Measurements from ENCODE around the gene MAP3K2. TPM values are rescaled to one million over a fixed set of nuclear protein-coding genes. Genes with fewer than 3 reads are reported as not detected.

MAP3K2 gene
- total and polyA plus RNA-seq, 2 of the 8 experiments (the other 6 are each of a cell fraction or from before 2014, with no cell fraction given), result 2.0 to 23.2 TPM

- no peaks in the 10 kb centered on the region for H3K4me1 ChIP-seq (replicated peaks in 1 of 4; ENCODE audit: control insufficient read depth in 3 of 4, insufficient read depth in 4 of 4, low read length in 3 of 4)
- no peaks in the 10 kb centered on the region for H3K79me1 ChIP-seq (ENCODE audit: low read depth, low read length)
- peaks cover 0 to 35% (median 7%) of the 10 kb centered on the region in 4 experiments; a peak in 6 of 8 replicates for H3K36me3 ChIP-seq (ENCODE audit: control insufficient read depth in 2 of 4, insufficient read depth in 4 of 4, low read length in 3 of 4)
- DNase-seq (ENCODE audit: low read depth in 1 of 2, low spot score in 2 of 2) (no peak), FAIRE-seq (no peak)
- H3K27ac ChIP-seq (ENCODE audit: low read depth, low read length), result no peak overlapping the region
- no peaks in the 10 kb centered on the region for H3K9me3 ChIP-seq (ENCODE audit: insufficient read depth in 2 of 2, low read depth in 1 of 2, low read length in 1 of 2)
- H3K23me2 ChIP-seq (ENCODE audit: low read depth, low read length), result no peaks in the 10 kb centered on the region
- TF ChIP-seq CTCF (IDR thresholded peaks at IDR 0.05; ENCODE audit: control extremely low read depth in 1 of 3, insufficient read depth in 1 of 3, low read depth in 1 of 3, low read length in 3 of 3), result no peak
- ChIA-PET CTCF (ENCODE audit: partially characterized antibody) (interaction anchor here (2.4 to 3.0 kb wide), 2 partner anchors 10 to 139 kb away, joined by 9 read pairs; no protein-coding TSS in a partner anchor), POLR2A (ENCODE audit: partially characterized antibody) (no interaction called here)
- no peak overlapping the region for H2AFZ ChIP-seq (ENCODE audit: low read length)
- H2BK120ac ChIP-seq (replicated peaks; ENCODE audit: low read depth, low read length), result no peak overlapping the region
- 91% methylated on average over 7 of the region's 7 CpGs; no CpG with 5 or more reads in 1 of the 2 experiments for WGBS, 2 experiments (ENCODE audit: extremely low coverage in 1 of 2, insufficient coverage in 1 of 2, insufficient read length in 1 of 2, insufficient replicate concordance in 2 of 2, low coverage in 1 of 2, low lambda C conversion rate in 2 of 2, missing lambda C conversion rate in 1 of 2)
- H4K20me1 ChIP-seq (replicated peaks in 1 of 2; ENCODE audit: control insufficient read depth in 1 of 2, insufficient read depth in 2 of 2, low read length in 2 of 2), result no peaks in the 10 kb centered on the region
- no peak overlapping the region for H3K56ac ChIP-seq (replicated peaks; ENCODE audit: insufficient read length, low read depth, low read length)
- H3K4me3 ChIP-seq (ENCODE audit: extremely low read depth in 1 of 4, insufficient read depth in 2 of 4, low read depth in 3 of 4, low read length in 4 of 4), result no peak overlapping the region
- H3K23ac ChIP-seq (ENCODE audit: insufficient read length), result no peak overlapping the region
- H3K27me3 ChIP-seq (replicated peaks in 1 of 4; ENCODE audit: control insufficient read depth in 3 of 4, extremely low read depth in 1 of 4, insufficient read depth in 3 of 4, low read length in 3 of 4), result no peaks in the 10 kb centered on the region
- no peak overlapping the region for H2BK5ac ChIP-seq (ENCODE audit: low read depth, low read length)
- H3K14ac ChIP-seq (ENCODE audit: insufficient read length), result no peak overlapping the region
- H3K9ac ChIP-seq (replicated peaks in 1 of 4; ENCODE audit: extremely low read depth in 1 of 4, low read depth in 3 of 4, low read length in 3 of 4), result no peak overlapping the region
- H4K8ac ChIP-seq (ENCODE audit: extremely low read depth, insufficient read depth, low read length), result no peak overlapping the region
- H4K5ac ChIP-seq (ENCODE audit: insufficient read length, low read depth, low read length), result no peak overlapping the region
- no peaks in the 10 kb centered on the region for H3K79me2 ChIP-seq (ENCODE audit: control insufficient read depth in 1 of 2, insufficient read depth in 2 of 2, low read length in 2 of 2)
- H4K91ac ChIP-seq (replicated peaks; ENCODE audit: insufficient read length, low read length), result no peak overlapping the region
- no peak overlapping the region for H3K4me2 ChIP-seq (ENCODE audit: insufficient read depth in 1 of 2, low read depth in 2 of 2, low read length in 2 of 2)
- no peak overlapping the region for H2BK15ac ChIP-seq (ENCODE audit: low read length)
- no peak overlapping the region for H2BK12ac ChIP-seq (ENCODE audit: low read depth, low read length)
- H3K18ac ChIP-seq (ENCODE audit: extremely low read depth, low read length), result no peak overlapping the region
- no peak overlapping the region for H2AK5ac ChIP-seq (ENCODE audit: low read depth, low read length)
- H2BK20ac ChIP-seq (ENCODE audit: low read length), result no peak overlapping the region
- no peak overlapping the region for H3K4ac ChIP-seq (replicated peaks; ENCODE audit: insufficient read length, low read depth, low read length)
These were observed 73.4 kb downstream of the MAP3K2 start for GRCh38 chr2:127314193-127314988.
